Stimulated activated CD4-positive, alpha-beta T cell treated with anti-CD3 and anti-CD28 coated beads, Interleukin-1b, Interleukin-23, amount 100 ng/mL, for 24 hours (primary cell): ENCODE data around the gene RNASE8.

Source experiments
- DNase-seq, 4 experiments: peaks; one replicate each; pipeline ENCODE4 v3.0.0-alpha.2; 2020; ENCODE audit warnings: low read depth in 4 of 4, low spot score in 1 of 4

Gene RNASE8

GRCh38 chr14:21053184-21054122, 4.2 kb upstream of the RNASE8 start:
- no peak for DNase-seq

GRCh38 chr14:21054123-21054767, 3.4 kb upstream of the RNASE8 start:
- DNase-seq: no peak

- DNase-seq: no peak
These were observed 2.9 kb upstream of the RNASE8 start for GRCh38 chr14:21054768-21055145.

GRCh38 chr14:21055432-21056117, 2.0 kb upstream of the RNASE8 start:
- DNase-seq: no peak

GRCh38 chr14:21056520-21057163, 980 bp upstream of the RNASE8 start:
- no peak for DNase-seq

- no peak for DNase-seq
These were observed 1.3 kb downstream of the RNASE8 start for GRCh38 chr14:21058903-21059302.

GRCh38 chr14:21059842-21060613, 2.4 kb downstream of the RNASE8 start:
- no peak for DNase-seq

- no peak for DNase-seq
These were observed 3.2 kb downstream of the RNASE8 start for GRCh38 chr14:21060614-21061346.

- DNase-seq: no peak
These were observed 3.7 kb downstream of the RNASE8 start for GRCh38 chr14:21061347-21061668.

- no peak for DNase-seq
These were observed 5.9 kb downstream of the RNASE8 start for GRCh38 chr14:21063479-21063878.

GRCh38 chr14:21066882-21067502, 9.4 kb downstream of the RNASE8 start:
- DNase-seq: no peak

- no peak for DNase-seq
These were observed 11.1 kb downstream of the RNASE8 start for GRCh38 chr14:21068521-21069387.

- DNase-seq: no peak
These were observed 11.9 kb downstream of the RNASE8 start for GRCh38 chr14:21069388-21070082.

- DNase-seq: no peak
These were observed 12.5 kb downstream of the RNASE8 start, which contains the start of gene ARHGEF40 for GRCh38 chr14:21070083-21070609. Gene ARHGEF40, plus strand, starts transcription at chr14:21070304. Its CDS starts 93 bp downstream, at chr14:21070397.

GRCh38 chr14:21070610-21071224, 13.1 kb downstream of the RNASE8 start:
- DNase-seq: no peak

GRCh38 chr14:21071225-21072030, 13.8 kb downstream of the RNASE8 start:
- peak in 1 of 4 experiments; percentile 41 for DNase-seq
